ENCODE results near the gene CDK19.

Gene CDK19

GRCh38 chr6:110567957-110568696 is 247.1 kb downstream of the CDK19 start:
- no peak for DNase-seq

- no peak for DNase-seq
Measured at GRCh38 chr6:110566346-110567125, 248.7 kb downstream of the CDK19 start.

GRCh38 chr6:110564703-110565421 is 250.4 kb downstream of the CDK19 start:
- DNase-seq, result no peak

- peak; percentile 83 for DNase-seq
Measured at GRCh38 chr6:110563711-110564110, 251.6 kb downstream of the CDK19 start.

GRCh38 chr6:110562316-110562915 is 252.9 kb downstream of the CDK19 start:
- DNase-seq, result no peak

- DNase-seq, result no peak
Measured at GRCh38 chr6:110561696-110562095, 253.6 kb downstream of the CDK19 start.

- no peak for DNase-seq
Measured at GRCh38 chr6:110561008-110561396, 254.3 kb downstream of the CDK19 start.

- peak; percentile 9 for DNase-seq
Measured at GRCh38 chr6:110560239-110561007, 254.8 kb downstream of the CDK19 start.
